CD14-positive monocyte (primary cell): Measurements from ENCODE around the gene GYG2. TPM values are rescaled to one million over a fixed set of nuclear protein-coding genes. Genes with fewer than 3 reads are reported as not detected.

ENCODE experiments used
- DNase-seq, 3 donors: peaks; one replicate each; pipeline ENCODE4 v3.0.0-alpha.2; 2011 to 2022
- H2AFZ ChIP-seq: 2 replicates; pipeline ENCODE4 v1.6.0; 2012; ENCODE audit warnings: mild to moderate bottlenecking, low read depth, low read length, inconsistent platforms; ENCODE audit not compliant: insufficient read depth, poor library complexity, severe bottlenecking
- H3K27ac ChIP-seq, 2 donors: 1 replicate in 1 of 2; 2 replicates in 1 of 2; pipeline ENCODE4 v1.5.1; 2012 to 2013; ENCODE audit warnings: low read length in 2 of 2, control low read depth in 1 of 2, inconsistent platforms in 1 of 2, low read depth in 1 of 2, mild to moderate bottlenecking in 1 of 2
- H3K27me3 ChIP-seq, 2 donors: one replicate each; pipeline versions ENCODE4 v1.6.0 to v1.6.1; 2011 to 2013; ENCODE audit warnings: low read length in 2 of 2; ENCODE audit not compliant: control insufficient read depth in 2 of 2, insufficient read depth in 2 of 2
- H3K36me3 ChIP-seq, 2 donors: replicated peaks in 1 of 2; 1 replicate in 1 of 2; 2 replicates in 1 of 2; pipeline versions ENCODE4 v1.5.1 to v1.6.1; 2012 to 2013; ENCODE audit warnings: low read length in 2 of 2, control low read depth in 1 of 2, inconsistent platforms in 1 of 2, mild to moderate bottlenecking in 1 of 2; ENCODE audit not compliant: insufficient read depth in 2 of 2, control insufficient read depth in 1 of 2
- H3K4me1 ChIP-seq, 2 donors: 1 replicate in 1 of 2; 2 replicates in 1 of 2; pipeline versions ENCODE4 v1.5.1 to v1.6.1; 2012 to 2013; ENCODE audit warnings: low read length in 2 of 2, control low read depth in 1 of 2, inconsistent platforms in 1 of 2, mild to moderate bottlenecking in 1 of 2, moderate library complexity in 1 of 2; ENCODE audit not compliant: insufficient read depth in 2 of 2, control insufficient read depth in 1 of 2
- H3K4me2 ChIP-seq: replicated peaks from 2 replicates; pipeline ENCODE3; 2012; ENCODE audit warnings: low read length, moderate library complexity, mild to moderate bottlenecking; ENCODE audit not compliant: poor library complexity, severe bottlenecking; ENCODE audit errors: extremely low read depth
- H3K4me3 ChIP-seq, 3 experiments: fragments of 200-600 bp in 1 of 3; sonication (generic) in 1 of 3; replicated peaks in 1 of 3; 1 replicate in 2 of 3; 2 replicates in 1 of 3; pipeline ENCODE4 v1.5.1; 2011 to 2013; ENCODE audit warnings: low read length in 3 of 3, mild to moderate bottlenecking in 3 of 3, control low read depth in 2 of 3, low read depth in 2 of 3, inconsistent platforms in 1 of 3, moderate library complexity in 1 of 3
- H3K79me2 ChIP-seq: 2 replicates; pipeline ENCODE4 v1.6.0; 2012; ENCODE audit warnings: mild to moderate bottlenecking, control low read depth, inconsistent platforms, low read length, moderate library complexity; ENCODE audit not compliant: insufficient read depth
- H3K9ac ChIP-seq: 2 replicates; pipeline ENCODE4 v1.6.0; 2017; ENCODE audit warnings: low read length, mild to moderate bottlenecking; ENCODE audit not compliant: insufficient read depth, poor library complexity, severe bottlenecking
- H3K9me3 ChIP-seq, 2 donors: replicated peaks in 1 of 2; 1 replicate in 1 of 2; 2 replicates in 1 of 2; pipeline versions ENCODE4 v1.5.1 to v1.6.1; 2012 to 2013; ENCODE audit warnings: low read length in 2 of 2, control low read depth in 1 of 2; ENCODE audit not compliant: control insufficient read depth in 1 of 2, insufficient read depth in 1 of 2
- H4K20me1 ChIP-seq: 2 replicates; pipeline ENCODE4 v1.6.0; 2012; ENCODE audit warnings: mild to moderate bottlenecking, low read length, control low read depth, moderate library complexity; ENCODE audit not compliant: insufficient read depth
- H3K27ac Mint-ChIP-seq, 7 donors: one replicate each; pipeline ENCODE4 v1.8.0; 2020; ENCODE audit warnings: mild to moderate bottlenecking in 7 of 7, mixed read lengths in 7 of 7, moderate library complexity in 6 of 7, inconsistent platforms in 2 of 7
- H3K27me3 Mint-ChIP-seq, 3 donors: one replicate each; pipeline ENCODE4 v1.8.0; 2021 to 2022; ENCODE audit warnings: low read depth in 3 of 3, mild to moderate bottlenecking in 3 of 3, mixed read lengths in 3 of 3, moderate library complexity in 3 of 3, inconsistent platforms in 1 of 3
- H3K36me3 Mint-ChIP-seq, 2 donors: one replicate each; pipeline ENCODE4 v1.8.0; 2020; ENCODE audit warnings: mixed read lengths in 2 of 2, inconsistent platforms in 1 of 2, mild to moderate bottlenecking in 1 of 2
- H3K4me1 Mint-ChIP-seq: one replicate; pipeline ENCODE4 v1.8.0; 2020; ENCODE audit warnings: mild to moderate bottlenecking, mixed read lengths
- H3K4me3 Mint-ChIP-seq, 2 donors: one replicate each; pipeline ENCODE4 v1.8.0; 2020; ENCODE audit warnings: mild to moderate bottlenecking in 2 of 2, mixed read lengths in 2 of 2, moderate library complexity in 1 of 2
- H3K9me3 Mint-ChIP-seq, 7 donors: one replicate each; pipeline ENCODE4 v1.8.0; 2020 to 2022; ENCODE audit warnings: mixed read lengths in 7 of 7, mild to moderate bottlenecking in 6 of 7, moderate library complexity in 6 of 7, inconsistent platforms in 2 of 7
- WGBS: methylation state at CpG from one replicate; pipeline ENCODE4 v1.1.5; 2013; ENCODE audit warnings: missing lambda C conversion rate; ENCODE audit not compliant: insufficient coverage; 5-methylcytosine and 5-hydroxymethylcytosine counted together
- intact Hi-C, 2 donors: fragments of 100-400 bp; cut with micrococcal nuclease; formaldehyde crosslinking; loops; one replicate each; pipeline versions ENCODE4 v1.15.0 to v1.15.1; 2023
- polyA plus RNA-seq, 3 donors: library from polyadenylated mRNA; depleted of rRNA in 1 of 3; unstranded in 2 of 3; stranded (reverse) in 1 of 3; fragments of 300-500 nt in 2 of 3; fragments of >200 nt in 1 of 3; fragmentation: Illumina TruSeq in 2 of 3; gene quantifications; 1 replicate in 2 of 3; 2 replicates in 1 of 3; pipeline ENCODE4 v1.2.3, GENCODE V29; 2012 to 2021
- TF ChIP-seq, protein P1 (sequence below): fragments of 200-600 bp; IDR thresholded peaks from one replicate; pipeline ENCODE4 v1.8.0; 2022; ENCODE audit warnings: antibody characterized with exemption, mild to moderate bottlenecking

Gene GYG2
- polyA plus RNA-seq, 3 donors: not detected

DNA sequence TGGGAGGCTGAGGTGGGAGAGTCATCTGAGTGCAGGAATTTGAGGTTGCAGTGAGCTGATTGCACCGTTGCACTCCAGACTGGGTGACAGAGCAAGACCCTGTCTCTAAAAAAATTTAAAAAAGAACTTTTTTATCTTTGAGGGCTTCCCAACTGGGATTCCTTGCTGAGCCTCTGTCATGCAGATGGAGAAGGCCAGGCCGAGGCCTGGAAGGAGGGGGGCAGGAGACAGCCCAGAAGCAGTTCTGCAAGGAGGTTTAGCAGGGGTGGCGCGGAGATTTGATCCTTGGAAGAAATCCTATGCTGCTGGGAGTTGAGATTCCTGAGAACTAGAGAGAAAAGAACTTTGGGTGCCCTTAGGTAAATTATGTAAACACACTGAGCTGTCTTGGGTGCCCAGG, 102.9 kb downstream of the GYG2 start:
- peaks cover 0 to 6% of the 10 kb centered on the region in 2 donors for H3K36me3 Mint-ChIP-seq
- no peak overlapping the region for H3K4me2 ChIP-seq
- no peaks in the 10 kb centered on the region for H4K20me1 ChIP-seq
- 100% methylated on average over 1 of the region's 4 CpGs for WGBS
- H3K36me3 ChIP-seq: no peaks in the 10 kb centered on the region
- no peaks in the 10 kb centered on the region for H3K27me3 ChIP-seq
- H3K4me1 Mint-ChIP-seq: peaks cover 46% of the 10 kb centered on the region
- no peak overlapping the region for H3K4me3 ChIP-seq
- no peak overlapping the region for H3K27ac ChIP-seq
- TF ChIP-seq, protein P1, sequence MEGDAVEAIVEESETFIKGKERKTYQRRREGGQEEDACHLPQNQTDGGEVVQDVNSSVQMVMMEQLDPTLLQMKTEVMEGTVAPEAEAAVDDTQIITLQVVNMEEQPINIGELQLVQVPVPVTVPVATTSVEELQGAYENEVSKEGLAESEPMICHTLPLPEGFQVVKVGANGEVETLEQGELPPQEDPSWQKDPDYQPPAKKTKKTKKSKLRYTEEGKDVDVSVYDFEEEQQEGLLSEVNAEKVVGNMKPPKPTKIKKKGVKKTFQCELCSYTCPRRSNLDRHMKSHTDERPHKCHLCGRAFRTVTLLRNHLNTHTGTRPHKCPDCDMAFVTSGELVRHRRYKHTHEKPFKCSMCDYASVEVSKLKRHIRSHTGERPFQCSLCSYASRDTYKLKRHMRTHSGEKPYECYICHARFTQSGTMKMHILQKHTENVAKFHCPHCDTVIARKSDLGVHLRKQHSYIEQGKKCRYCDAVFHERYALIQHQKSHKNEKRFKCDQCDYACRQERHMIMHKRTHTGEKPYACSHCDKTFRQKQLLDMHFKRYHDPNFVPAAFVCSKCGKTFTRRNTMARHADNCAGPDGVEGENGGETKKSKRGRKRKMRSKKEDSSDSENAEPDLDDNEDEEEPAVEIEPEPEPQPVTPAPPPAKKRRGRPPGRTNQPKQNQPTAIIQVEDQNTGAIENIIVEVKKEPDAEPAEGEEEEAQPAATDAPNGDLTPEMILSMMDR: no peak
- intact Hi-C loops: no loop called here
- H3K4me1 ChIP-seq: peaks cover 44 to 58% of the 10 kb centered on the region in 2 donors
- H3K9ac ChIP-seq: no peak overlapping the region
- H3K27me3 Mint-ChIP-seq: peaks cover 0 to 2% (median 0%) of the 10 kb centered on the region in 3 donors
- peaks cover 0 to 6% of the 10 kb centered on the region in 2 donors for H3K9me3 ChIP-seq
- H2AFZ ChIP-seq: no peak overlapping the region
- peaks cover 0 to 17% (median 10%) of the 10 kb centered on the region in 7 donors for H3K9me3 Mint-ChIP-seq
- H3K79me2 ChIP-seq: no peaks in the 10 kb centered on the region
- no peak overlapping the region for H3K4me3 Mint-ChIP-seq
- peak overlapping the region in 3 of 7 donors; percentile 32 to 69 (median 64) for H3K27ac Mint-ChIP-seq
- no peak for DNase-seq

Other genes with a start within 250 kb of the GYG2 start
- 100 to 1,000 TPM; 159 to 217 (median 184) TPM for gene CD99, start 137.6 kb upstream of the GYG2 start, polyA plus RNA-seq
- gene XG, start 76.9 kb upstream of the GYG2 start, polyA plus RNA-seq: not detected
- 10 to 100 TPM; 19.2 to 28.6 (median 19.7) TPM for gene ARSD, start 100.4 kb downstream of the GYG2 start, polyA plus RNA-seq
- not detected for gene ARSH, start 177.6 kb downstream of the GYG2 start, polyA plus RNA-seq
- not detected for gene ARSF, start 212.5 kb downstream of the GYG2 start, polyA plus RNA-seq